NCI-H69 (cell line): ENCODE measurements around the gene OR2V2.
"Not testable (repeated sequence)": the region's sequence is repeated elsewhere in the genome, so short reads cannot be mapped to it uniquely, and the experiment has no call there.

Source experiments
- DNase-seq: peaks from one replicate; lab custom pipeline; 2025; lab: John Stamatoyannopoulos, UW

The OR2V2 gene

DNA sequence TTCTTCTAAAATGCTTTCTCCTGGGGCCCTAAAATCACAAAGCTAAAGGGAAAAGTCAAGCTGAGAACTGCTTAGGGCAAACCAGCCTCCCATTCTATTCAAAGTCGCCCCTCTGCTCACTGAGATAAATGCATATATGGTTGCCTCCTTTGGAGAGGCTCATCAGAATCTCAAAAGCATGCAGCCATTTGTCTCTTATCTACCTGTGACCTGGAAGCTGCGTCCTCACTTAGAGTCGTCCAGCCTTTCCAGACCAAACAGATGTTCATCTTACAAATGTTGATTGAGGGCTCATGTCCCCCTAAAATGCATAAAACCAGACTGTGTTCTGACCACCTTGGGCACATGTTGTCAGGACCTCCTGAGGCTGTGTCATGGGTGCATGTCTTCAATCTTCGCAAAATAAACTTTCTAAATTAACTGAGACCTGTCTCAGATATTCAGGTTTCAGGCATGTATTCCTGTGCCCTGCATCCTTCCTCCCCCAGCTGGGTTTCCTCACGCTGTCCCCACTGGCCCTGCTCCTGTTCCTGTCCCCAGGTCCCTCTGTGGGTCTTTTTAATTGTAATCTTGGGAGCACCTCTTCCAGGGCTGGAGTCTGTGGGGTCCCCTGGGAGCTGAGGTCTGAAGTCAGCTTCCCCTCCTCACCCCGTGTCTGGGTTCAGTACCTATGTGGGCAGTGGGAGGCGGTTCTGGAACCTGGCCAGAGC lies at the start of gene OR2V2:
OR2V2 (plus strand) TSS at position 660 of the 710 bp plus-strand sequence. CDS start 7,357 bp downstream, outside the sequence.
- not testable (repeated sequence) for DNase-seq

GRCh38 chr5:181097759-181098491 lies 49.5 kb upstream of the OR2V2 start:
- DNase-seq, result not testable (repeated sequence)

DNA sequence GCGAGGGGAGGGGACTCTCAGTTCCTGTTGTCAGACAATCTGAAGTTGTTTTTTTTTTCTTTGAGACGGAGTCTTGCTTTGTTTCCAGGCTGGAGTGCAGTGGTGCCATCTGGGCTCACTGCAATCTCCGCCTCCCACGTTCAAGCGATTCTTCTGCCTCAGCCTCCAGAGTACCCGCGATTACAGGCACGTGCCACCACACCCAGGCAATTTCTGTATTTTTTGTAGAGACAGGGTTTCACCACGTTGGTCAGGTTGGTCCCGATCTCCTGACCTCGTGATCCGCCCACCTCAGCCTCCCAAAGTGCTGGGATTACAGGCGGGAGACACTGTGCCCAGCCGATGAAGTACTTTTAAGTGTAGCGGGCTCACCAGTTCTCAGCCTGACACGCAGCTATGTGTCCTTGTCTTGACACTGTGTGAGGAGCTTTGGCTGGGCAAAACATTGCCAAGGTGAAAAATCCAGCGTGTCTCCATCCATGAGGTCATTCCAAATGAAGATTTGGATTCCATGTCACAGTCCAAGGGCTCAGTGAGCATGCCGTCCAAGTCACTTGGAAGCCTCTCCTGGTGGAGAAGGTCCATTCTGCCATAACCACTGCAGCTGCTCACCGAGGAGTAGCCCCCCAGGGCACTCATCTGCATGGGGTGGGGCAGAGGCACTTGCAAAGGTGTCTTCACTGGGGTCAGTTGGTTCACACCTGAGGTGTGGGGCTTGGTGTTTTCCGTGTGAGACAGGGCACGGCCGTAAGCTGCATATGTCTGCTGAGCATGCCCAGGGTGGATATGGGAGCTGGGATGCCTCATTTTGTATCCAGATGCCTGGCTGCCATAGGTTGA lies 48.4 kb upstream of the OR2V2 start:
- no peak for DNase-seq

DNA sequence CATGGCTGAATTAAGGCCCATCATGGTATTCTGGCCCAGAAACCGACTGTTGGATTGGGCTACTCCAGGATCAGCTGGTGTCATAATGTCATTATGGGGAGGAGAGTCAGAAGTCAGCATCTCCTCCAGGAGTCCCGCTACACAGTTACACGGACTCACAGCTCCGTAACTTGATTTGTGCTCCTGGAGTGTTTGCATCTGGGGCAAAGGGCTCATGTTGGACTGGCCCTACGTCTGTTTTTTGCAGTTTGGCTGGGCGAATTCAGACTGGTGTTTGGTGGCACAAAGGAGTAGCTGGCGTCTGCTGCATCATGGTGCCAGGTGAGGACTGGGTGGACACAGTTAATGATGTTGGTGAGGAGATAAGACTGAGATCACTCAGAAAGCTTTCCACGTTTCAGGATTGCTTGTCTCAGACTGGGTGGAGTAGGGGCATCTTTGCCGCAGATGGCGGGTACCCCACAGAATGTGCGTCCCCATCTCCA lies 47.7 kb upstream of the OR2V2 start:
- no peak for DNase-seq

GRCh38 chr5:181100121-181100875 lies 47.1 kb upstream of the OR2V2 start:
- peak; percentile 8 for DNase-seq

- DNase-seq, result not testable (repeated sequence)
Observed at GRCh38 chr5:181101030-181101641, 46.2 kb upstream of the OR2V2 start.

- not testable (repeated sequence) for DNase-seq
Observed at GRCh38 chr5:181101930-181102674, 45.3 kb upstream of the OR2V2 start.

GRCh38 chr5:181104259-181104568 lies 43.2 kb upstream of the OR2V2 start:
- not testable (repeated sequence) for DNase-seq

- not testable (repeated sequence) for DNase-seq
Observed at GRCh38 chr5:181104606-181105390, 42.6 kb upstream of the OR2V2 start.

DNA sequence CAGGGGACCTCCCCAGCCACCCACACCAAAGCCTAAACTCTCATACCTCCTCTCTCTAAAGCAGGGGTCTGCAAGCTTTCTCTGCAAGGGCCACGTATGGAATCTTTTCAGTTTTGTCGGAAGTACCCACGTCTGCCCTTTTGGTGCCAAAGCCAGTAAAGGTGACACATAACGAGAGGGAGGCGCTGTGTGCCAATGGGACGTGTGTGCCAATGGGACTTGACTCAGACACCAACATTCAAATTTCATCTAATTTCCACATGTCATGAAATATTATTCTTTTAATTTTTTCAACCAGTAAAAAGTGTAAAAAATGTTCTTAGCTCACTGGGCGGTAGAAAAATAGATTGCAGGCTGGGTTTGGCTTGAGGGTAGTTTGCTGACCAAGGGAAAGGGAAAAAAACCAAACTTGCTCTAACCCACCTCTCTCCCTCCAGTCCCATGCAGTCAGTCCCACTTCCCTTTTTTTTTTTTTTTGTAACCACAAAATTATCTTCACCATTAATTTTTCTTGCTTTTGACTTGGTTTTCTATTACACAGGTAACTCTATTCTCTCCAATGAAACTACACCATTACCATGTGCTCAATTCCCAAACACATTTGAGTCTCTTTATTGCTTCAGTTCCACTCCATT lies 41.9 kb upstream of the OR2V2 start:
- no peak for DNase-seq

DNA sequence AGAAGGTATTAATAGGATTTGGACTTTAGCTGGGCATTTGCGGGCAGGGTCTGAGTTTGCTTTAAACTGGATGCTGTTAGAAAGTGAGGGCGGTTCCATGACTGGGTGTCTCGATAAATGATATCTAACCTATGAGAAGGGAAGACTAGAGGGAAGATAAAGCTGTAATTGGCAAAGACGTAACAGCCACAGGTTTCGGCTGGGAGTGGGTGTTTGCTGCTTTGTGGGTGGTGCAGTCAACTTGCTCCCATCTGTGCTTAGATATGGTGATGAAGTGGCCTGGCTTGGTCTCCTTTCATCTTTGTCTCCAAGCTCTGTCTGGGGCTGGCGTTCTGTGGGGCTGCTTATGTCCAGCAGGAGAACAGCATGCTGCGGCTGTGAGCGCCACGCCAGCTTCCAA lies 39.7 kb upstream of the OR2V2 start:
- no peak for DNase-seq

DNA sequence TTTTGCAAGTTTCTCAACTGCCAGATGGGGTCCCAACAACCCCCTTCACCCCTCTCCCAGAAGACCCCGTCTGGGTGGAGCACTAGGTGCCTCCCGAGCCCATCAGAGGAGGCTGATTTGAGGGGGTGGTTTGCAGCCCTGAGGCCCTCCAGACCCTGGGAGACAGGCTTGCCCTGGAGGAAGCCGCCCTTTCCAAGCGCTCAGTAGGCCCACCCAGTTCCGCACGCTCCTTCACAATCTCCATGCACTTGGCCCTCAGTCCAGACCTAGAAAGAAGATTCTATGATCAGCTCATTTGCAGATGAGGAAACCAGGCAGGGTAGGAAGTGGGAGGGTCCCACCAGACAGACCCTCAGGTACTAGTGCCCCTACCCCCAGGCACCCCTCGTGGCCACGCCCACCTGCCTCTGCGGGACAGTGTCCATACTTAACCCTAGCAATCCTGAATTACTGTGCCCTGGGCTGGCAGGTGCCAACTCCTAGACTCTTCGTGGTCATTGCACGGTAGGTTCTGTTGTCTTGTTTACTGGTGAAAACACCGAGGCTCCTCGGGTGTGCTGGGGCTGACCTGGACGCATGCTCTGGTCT lies 38.7 kb upstream of the OR2V2 start:
- no peak for DNase-seq

- DNase-seq, result no peak
Observed at GRCh38 chr5:181109489-181110013, 37.8 kb upstream of the OR2V2 start.

GRCh38 chr5:181111010-181111409 lies 36.4 kb upstream of the OR2V2 start:
- DNase-seq, result no peak

DNA sequence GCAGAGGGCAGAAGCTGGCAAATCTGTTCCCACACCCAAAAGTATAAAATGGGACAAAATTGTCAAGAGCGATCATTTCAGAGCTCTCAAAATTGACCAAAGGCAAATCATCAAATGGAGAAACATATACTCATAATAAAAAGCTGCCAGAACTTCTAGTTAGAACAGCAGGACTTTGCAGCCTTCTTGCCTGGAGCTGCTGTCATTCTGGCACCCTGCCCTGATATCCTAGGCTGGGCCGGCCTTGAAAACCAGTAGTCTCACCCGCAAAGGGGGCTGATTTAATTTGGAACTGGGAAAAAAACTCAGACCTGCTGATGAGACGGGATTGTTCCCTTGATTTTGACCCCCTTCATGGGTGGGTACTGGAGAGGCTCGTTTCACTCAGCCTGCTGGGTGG lies 34.9 kb upstream of the OR2V2 start:
- DNase-seq, result no peak

DNA sequence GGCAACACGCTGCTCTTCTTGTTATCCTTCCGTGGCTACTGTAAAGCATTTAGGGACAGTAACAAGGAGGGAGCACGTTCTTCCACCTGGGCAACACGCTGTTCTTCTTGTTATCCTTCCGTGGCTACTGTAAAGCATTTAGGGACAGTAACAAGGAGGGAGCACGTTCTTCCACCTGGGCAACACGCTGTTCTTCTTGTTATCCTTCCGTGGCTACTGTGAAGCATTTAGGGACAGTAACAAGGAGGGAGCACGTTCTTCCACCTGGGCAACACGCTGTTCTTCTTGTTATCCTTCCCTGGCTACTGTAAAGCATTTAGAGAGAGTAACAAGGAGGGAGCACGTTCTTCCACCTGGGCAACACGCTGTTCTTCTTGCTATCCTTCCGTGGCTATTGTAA lies 33.8 kb upstream of the OR2V2 start:
- DNase-seq, result not testable (repeated sequence)

GRCh38 chr5:181114284-181114843 lies 33.0 kb upstream of the OR2V2 start:
- DNase-seq, result no peak
